GM19468 (cell line): ENCODE measurements around the gene WASF1.

Experiments
- ATAC-seq: cut with Tn5 transposase; IDR thresholded peaks from one replicate; pipeline ENCODE4 v1.9.1; 2021; ENCODE audit warnings: mild to moderate bottlenecking, moderate library complexity, moderate number of reproducible peaks; ENCODE audit not compliant: unreplicated experiment; ENCODE audit errors: extremely low read depth

WASF1 gene

DNA sequence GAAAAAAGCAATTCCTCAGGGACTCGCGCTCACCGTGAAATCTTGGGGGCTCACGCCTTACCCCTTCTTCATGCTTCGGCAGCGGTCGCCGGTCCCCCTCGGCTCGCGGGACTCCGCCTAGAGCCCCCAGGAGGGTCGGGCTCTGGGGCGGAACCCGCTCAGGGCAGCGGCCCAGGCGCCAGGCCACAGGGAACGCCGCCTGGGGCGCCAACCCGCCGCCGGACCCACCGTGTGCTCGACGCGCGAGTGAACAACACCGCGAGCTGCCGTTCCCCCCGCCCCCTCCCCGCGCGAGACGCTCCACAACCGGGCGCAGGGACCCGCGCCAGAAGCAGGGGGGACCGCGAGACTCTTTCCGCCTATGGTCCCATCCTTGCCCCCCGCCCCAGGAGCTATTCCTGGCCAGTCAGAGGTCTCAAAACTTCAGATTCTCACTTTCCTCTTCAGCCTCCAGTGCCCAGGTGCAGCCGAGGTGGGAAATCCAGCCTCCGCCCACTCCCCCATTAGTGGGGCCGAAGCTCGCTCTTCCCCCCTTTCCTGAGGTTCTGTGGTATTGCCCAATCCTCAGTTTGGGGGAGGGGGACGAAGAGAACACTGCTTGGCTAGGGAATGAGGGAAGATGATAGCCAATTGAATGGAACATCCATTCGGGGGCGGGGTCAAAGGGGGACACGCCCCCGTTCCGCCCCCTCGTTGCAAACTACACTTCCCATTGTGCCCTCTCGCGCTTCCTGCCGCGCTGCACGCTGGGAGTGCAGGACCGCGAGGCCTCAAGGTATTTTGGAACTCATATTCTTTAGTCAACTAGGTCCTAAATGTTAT, at the start of gene WASF1:
TSS of gene WASF1 (minus strand) at position 265 of the 822 bp plus-strand sequence. CDS start 52,069 bp downstream, outside the sequence.
- ATAC-seq, result peak; percentile 72

DNA sequence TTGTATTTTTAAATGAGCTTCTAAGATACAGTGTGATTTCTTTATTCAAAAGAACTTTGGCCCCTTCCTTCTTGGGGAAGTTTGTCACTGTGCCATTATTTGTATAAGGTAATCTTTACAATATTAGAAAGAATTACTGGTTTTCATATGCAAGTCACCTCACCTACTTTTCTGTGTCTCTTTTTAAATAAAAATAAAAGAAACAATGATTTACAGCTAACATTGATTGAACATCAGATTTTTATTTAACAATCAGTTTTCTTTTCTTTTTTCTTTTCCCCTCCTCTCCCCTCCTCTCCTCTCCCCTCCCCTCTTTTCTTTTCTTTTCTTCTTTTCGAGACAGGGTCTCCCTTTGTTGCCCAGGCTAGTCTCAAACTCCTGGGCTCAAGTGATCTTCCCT, 46.8 kb upstream of the WASF1 start:
- ATAC-seq, result no peak

DNA sequence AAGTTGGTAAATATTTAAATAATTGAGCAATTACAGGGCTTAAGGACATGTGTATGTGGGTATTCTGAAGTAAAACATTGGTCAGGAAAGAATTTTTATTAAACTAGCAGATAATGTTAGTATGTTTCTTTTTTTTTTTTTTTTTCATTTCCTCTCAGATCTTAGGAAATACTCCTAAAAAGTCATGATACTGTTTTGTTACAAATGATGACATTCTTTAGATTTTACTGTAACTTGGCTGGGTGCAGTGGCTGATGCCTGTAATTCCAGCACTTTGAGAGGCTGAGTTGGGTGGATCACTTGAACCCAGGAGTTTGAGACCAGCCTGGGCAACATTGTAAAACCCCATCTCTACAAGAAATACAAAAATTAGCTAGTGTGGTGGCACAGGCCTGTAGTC, 42.3 kb upstream of the WASF1 start:
- ATAC-seq, result no peak

DNA sequence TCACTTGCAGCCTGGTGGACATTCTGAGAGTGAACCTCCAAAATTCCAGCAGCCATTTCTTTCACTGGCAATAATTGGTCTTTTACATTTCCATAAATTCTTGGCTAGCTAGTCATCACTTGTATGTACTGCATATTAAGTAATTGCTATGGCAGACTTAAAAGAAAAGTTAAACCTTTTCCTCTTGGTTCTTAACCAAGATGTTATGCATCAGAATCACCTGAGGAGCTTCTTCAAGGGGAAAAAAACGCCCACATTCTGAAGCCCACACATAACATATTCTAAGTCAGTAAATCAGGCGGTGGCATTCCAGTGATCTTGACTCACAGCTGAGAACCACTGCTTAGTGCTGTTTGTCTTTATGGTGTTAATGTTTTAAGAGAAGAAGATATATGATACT, 37.8 kb upstream of the WASF1 start:
- no peak for ATAC-seq

DNA sequence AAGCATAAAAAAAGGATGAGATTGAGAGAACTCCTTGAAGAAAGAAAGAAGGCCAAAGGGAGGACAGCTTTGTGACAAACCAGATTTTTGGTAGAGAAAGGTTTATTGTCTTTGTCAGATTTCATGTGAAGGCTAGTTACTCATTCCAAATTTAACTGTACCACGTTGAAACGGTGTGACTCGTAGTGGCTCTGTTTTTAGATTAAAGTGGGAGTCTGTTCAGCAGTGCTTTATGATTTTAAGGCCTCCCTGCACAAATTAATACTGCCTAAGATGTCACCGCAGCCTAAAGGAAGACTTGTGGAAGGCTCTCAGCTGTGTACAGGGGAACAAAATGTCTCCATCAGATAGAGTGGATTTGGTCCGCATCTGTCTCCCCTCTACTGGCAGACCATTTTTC, 36.7 kb upstream of the WASF1 start:
- no peak for ATAC-seq

DNA sequence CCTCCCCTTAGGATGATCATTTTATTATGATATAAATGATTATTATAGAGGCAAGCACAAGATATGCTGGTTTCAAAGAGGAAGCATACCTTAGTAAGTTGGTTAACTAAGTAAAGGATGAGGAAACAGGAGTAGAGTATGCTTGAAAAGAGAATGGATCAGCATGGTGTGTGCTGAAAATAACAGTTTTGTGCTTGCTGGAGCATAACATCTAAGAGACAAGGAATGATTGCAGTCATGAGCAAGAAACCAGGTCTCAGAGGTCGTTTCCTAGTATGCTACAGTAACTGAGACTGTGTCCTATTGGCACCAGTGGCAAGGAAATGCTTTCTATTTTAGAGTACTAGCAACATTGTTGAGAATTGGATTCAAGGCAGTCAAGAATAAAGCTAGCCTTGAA, 34.9 kb upstream of the WASF1 start:
- no peak for ATAC-seq

DNA sequence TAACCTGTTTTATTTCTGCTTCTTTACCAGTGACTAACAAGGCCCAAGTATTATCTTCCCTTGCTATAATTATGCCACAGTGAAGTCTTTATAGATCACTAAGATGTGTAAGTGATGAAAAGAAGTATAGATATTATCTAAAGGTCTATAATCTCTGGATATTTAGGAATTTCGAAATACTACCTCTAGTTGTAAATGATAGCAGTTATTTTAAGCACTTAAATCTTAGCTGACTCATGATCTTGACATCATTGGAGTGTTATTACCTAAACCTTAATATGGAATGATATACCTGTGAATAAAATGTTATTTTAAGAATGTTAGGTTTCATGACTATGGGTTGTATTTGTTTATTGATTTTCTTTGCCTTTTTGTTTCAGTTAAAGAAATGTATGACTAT, 32.3 kb upstream of the WASF1 start:
- ATAC-seq, result no peak

DNA sequence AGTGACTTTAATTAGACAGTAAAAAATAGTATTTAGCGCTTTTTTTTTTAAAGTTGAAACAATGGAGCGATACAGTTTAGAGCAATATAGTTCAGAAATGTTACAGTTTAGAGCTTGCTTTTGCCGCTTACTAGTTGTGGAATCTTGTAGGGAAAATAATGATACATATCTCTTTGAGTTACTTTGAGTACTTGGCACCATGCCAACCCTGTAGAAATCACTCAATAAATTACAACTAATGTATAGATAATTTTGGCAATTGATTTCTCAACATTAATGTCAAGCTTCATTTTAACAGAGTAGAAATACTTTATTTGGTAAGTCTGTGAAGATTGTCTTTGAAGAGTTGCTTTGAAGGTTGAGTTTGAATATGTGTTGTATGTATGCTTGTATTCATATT, 28.2 kb upstream of the WASF1 start:
- no peak for ATAC-seq

DNA sequence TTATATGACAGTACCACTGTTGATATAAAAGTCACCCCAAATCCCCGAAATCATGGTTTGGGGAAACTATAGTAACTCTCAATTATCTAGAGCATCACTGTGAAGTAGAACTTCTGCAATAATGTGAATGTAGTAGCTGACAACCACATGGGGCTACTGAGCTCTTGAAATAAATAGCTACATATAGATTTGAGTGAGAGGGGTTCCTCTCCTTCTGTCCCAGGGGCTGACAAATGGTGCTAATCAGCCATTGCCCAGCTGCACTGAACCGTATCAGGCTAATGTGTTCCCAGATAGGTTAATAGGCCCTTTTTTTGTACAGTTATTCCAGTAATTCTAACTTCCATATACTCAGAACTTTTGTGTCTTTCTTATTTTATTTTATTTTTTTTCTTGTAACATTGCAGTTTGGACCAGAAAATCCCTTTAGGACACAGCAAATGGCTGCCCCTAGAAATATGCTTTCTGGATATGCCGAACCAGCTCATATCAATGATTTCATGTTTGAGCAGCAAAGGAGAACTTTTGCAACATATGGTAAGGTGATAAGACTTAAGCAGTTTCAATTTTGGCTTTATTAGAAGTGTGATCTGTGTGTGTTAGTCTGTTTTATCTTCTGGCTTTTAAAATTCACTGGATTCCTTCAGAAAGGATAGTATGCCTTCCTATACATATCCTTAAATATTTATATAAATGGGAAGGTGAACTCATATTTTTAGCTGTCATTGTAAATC, 21.8 kb upstream of the WASF1 start:
- no peak for ATAC-seq

DNA sequence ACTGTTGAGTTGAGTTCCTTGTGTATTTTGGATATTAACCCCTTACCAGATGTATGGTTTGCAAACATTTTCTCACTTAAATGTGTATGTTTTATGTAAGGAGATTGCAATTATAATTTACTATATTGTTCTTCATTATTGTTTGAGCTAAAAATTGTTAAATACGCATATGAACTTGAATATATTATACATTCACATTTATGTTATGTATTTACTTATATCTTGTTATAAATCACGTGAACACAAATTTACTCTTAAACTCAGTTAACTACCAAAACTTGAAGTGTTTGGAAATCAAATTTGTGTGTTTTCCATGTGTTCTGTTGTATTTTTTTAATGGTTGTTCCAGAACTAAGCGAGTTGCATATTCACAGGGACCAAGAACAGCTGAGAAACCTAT, 19.1 kb upstream of the WASF1 start:
- no peak for ATAC-seq

DNA sequence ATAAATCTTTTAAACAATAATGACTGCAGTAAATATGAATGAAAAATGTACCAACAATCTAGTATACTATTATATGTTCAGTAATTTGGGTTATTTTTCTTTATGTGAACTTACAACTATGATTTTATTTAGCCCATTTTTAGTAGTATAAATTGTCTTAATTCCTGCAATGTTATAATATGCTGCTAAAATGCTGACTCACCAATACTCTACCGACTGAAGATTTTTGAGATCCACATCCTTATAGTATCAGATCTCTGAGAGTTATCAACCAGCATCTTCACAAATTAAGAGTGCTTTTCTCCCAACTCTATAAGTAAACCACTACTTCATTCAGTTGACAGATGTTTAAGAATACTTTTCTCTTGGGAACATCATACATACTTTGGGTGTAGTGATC, 17.4 kb upstream of the WASF1 start:
- ATAC-seq, result no peak

DNA sequence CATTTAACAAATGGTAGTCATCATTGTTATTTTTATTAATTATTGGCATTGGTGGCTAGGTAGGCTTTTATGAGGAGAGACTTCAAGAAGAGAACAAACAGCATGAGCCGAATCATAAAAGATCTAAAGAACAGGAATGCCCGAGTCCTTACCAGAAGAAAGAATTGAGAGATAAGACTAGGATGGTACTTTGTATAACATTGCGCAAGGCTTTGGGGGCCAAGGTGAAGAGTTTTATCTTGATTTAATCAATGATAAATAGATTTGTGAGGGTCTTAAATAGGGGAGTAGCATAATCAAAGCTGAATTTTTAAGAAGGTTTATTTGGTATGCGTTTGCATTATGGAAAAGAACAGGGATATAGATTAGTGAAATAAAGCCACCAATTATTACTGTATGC, 16.2 kb upstream of the WASF1 start:
- no peak for ATAC-seq

DNA sequence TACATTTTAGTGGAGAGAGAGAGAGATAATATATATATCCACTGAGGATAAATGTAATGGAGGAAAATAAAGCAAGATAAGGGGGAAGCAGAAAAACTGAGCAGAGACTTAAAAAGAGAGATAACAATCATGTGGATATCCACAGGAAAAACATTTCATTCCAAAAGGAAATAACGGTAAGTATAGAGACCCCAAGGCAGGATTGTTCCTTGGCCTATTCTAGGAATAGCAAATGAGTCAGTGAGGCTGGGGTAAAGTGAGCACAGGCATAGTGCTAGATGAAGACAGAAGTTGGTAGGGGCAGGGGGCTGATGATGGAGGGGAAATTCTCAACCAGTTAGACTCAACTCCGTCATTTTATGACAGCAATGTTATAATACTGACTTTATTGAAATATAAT, 12.0 kb upstream of the WASF1 start:
- ATAC-seq, result no peak

DNA sequence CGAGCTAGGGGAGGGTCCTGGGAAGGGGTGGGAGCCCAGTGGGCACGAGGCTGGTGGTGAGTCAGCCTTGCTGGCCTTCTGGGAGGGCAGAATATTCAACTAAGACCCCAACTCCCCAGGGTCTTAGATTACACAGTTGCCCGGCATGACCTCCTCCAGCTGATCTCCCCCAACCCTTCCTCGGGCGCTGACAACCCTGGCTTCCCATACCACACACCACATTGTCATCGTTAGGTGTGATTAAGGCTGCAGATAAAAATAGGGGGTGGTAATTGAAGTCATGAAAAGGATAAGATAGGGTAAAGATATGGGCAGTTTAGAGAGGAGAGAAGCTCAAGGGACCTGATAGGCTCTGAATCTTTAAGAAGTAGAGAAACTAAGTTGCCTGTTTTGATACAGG, 11.3 kb upstream of the WASF1 start:
- no peak for ATAC-seq

DNA sequence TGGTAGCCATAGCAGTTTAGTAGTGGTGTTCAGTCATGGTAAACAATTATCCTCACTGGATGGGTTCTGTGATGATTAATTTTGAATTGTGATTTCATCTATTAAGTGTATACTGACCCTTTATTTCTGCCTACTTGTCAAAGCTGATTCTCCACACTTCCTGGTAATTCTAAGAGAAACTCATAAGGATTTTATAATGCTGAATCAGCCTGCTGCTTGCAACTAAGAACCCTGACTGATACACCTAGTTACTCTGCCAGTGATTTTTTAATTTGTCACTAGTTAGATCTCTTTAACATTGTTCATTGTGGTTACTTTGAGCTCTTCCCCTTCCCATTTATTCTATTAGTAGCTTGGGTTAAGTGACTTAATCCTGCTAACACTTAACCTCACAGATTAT, 9.3 kb upstream of the WASF1 start:
- no peak for ATAC-seq

DNA sequence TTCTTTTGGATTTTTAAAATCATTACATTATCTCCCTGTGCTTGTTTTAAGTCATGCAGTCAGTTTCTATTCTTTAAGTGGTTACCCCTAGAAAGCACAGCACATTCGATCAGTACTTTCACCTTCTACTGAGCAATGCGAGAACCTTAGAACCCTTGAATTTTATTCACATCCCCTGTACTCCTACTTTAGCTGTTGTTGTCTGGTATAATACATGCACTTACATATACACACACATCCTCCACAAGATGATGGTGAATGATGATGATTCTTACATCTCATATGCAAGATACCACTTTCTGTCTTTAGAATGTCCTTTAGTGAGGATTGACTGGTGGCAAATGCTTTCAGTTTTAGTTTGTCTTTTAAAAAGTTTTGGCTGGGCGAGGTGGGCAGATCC, 6.4 kb upstream of the WASF1 start:
- ATAC-seq, result peak; percentile 35

DNA sequence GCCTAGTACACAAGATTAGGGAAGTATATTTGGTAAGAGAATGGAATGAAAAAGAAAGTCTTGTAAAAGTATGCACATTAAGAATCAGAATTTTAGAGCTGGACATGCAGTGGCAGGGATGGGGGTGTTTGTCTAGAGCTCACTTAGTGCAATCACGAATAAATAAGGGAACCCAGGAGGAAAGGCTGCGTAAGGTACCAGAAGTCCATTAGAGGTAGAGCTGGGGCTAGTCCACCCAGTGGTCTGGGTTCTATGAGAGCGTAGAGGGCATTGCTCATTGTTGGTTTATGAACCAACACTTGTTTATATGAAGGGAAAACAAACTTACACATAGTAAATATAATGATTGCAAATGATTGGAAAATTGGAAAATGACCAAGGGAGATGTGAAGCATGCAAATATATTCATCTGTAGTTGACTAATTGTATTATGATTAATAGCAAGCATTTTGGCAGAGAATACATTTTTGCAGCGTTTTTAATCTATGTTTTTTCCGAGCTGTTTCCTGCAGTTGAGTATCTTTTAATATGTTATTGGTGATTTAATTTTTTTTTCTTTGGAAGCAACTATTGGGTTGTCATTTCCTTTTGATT, 3.9 kb upstream of the WASF1 start:
- ATAC-seq, result no peak

DNA sequence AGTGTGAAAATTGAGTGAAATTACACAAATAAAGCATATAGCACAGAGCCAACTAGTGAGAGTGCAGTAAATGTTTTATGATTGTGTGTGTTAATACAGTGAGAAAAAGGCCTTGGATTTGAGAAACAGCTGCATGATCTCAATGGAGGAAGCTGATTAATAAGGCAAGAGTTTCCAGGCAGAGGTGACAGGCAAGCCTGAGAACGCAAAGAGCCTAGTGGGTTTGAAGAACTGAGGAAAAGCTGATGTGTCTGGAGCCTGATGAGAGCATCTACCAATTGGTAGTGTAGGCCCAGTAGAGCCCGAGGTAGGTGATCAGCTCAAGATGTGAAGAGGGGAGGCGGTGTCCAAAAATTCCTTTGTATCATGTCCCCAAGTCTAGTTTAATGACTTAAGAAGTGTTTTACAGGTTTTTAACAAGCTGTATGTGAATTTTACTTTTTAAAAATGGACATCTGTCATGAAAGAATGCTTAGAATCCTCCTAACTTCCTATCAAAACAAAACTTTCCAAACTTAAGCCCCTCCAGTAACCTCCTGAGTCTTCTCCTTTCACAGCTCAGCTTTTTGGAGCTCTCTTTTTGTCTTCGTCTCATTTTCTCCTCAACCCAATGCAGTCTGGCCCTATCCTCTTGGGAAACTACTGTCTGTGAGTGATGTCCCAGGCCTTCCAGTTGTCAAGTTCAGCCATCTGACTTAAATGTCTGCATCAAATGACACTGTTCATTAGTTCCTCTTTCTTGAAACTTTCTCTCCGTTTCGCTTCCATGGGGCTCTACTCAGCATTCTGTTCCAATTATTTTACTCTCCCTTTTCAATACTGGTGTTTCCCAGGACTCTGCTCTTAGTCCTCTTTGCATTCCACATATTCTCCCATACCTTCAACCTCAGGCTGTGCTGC, 1.9 kb upstream of the WASF1 start:
- ATAC-seq, result no peak

DNA sequence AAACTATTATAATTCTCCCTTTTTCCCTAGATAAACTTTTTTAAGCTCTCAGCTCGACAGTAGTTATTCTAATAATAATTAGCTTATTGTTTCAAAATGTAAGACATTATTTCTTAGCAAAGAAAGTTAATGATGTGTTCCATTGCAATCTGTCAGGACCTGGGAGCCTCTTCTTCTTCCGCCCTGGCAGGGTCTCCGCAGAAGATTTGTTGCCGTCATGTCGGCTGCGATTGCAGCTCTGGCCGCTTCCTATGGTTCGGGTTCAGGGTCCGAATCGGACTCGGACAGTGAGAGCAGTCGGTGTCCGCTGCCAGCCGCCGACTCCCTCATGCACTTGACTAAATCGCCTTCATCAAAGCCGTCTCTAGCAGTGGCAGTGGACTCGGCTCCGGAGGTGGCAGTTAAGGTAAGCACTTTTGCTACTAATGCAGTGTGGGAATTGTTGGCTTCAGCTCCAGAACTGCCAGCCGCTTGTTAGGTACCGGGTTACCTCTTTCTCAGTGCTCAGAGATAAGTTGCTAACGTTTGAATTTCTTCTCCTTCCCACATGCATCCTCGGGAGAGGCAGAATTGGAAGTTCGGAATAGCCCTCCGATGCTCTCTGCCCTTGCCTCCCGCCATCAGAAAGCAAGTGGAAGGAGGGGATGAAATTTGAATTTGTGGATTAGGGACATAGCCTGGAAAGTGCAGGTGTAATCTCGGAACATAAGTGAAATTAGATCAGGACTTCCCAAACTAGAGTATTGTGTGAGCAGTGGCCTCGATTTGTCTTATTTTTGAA, 948 bp upstream of the WASF1 start, which contains the start of gene CDC40:
TSS of gene CDC40 (plus strand) at position 200 of the 781 bp plus-strand sequence. CDS start at position 218, 18 bp downstream.
- ATAC-seq, result peak; percentile 23
